Measurements from ENCODE around the gene CCDC186. TPM values are rescaled to one million over a fixed set of nuclear protein-coding genes. Genes with fewer than 3 reads are reported as not detected.
"Not testable (repeated sequence)": the region's sequence is repeated elsewhere in the genome, so short reads cannot be mapped to it uniquely, and the experiment has no call there.

Gene CCDC186
- total and polyA plus RNA-seq, 7 donors, result 1.9 to 16.5 (median 10.5) TPM

- no peak overlapping the region for H3K27ac ChIP-seq
- no peaks in the 10 kb centered on the region for H3K9me3 ChIP-seq
- H3K27me3 ChIP-seq (ENCODE audit: insufficient read depth in 3 of 3, low read length in 2 of 3), result no peaks in the 10 kb centered on the region
- H3K36me3 ChIP-seq (ENCODE audit: insufficient read depth in 1 of 2, low read depth in 1 of 2), result peaks cover 0 to 58% of the 10 kb centered on the region in 2 donors
- H3K4me3 ChIP-seq, result no peak overlapping the region
- ATAC-seq (peak in 3 of 4 donors; percentile 58 to 99 (median 95)), DNase-seq (no peak)
- TF ChIP-seq, protein P1, sequence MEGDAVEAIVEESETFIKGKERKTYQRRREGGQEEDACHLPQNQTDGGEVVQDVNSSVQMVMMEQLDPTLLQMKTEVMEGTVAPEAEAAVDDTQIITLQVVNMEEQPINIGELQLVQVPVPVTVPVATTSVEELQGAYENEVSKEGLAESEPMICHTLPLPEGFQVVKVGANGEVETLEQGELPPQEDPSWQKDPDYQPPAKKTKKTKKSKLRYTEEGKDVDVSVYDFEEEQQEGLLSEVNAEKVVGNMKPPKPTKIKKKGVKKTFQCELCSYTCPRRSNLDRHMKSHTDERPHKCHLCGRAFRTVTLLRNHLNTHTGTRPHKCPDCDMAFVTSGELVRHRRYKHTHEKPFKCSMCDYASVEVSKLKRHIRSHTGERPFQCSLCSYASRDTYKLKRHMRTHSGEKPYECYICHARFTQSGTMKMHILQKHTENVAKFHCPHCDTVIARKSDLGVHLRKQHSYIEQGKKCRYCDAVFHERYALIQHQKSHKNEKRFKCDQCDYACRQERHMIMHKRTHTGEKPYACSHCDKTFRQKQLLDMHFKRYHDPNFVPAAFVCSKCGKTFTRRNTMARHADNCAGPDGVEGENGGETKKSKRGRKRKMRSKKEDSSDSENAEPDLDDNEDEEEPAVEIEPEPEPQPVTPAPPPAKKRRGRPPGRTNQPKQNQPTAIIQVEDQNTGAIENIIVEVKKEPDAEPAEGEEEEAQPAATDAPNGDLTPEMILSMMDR (IDR thresholded peaks at IDR 0.05), result no peak
- peaks cover 8% of the 10 kb centered on the region for H3K4me1 ChIP-seq
- intact Hi-C loops (cut with DNase I), result no loop called here
- 25 to 48% (median 28%) methylated on average over 3 of the region's 3 CpGs for WGBS, 3 donors
Observed at GRCh38 chr10:114142018-114142417, 32.0 kb downstream of the CCDC186 start.

GRCh38 chr10:114140827-114141226, 33.2 kb downstream of the CCDC186 start:
- intact Hi-C loops (cut with DNase I), result not testable (repeated sequence)
- peaks cover 0 to 65% of the 10 kb centered on the region in 2 donors for H3K36me3 ChIP-seq (ENCODE audit: insufficient read depth in 1 of 2, low read depth in 1 of 2)

DNA sequence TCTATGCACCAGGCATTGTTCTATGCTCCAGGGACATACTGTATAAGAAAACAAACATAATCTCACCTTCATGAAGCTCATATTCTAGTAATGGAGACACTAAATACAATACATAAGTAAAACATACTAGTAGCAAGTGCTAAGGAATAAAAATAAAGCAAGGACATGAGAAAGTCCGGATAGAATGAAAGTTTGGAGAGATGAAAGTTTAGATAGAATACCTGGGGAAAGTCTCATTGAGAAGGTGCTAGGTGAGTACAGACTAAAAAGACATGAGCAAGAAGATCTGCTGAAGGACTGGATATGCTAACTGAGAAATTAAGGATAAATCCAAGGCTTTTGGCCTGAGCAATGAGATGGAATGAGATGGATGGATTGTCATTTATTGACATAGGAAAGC, 34.0 kb downstream of the CCDC186 start:
- TF ChIP-seq, protein P1 (IDR thresholded peaks at IDR 0.05), result no peak
- Histone ChIP-seq H3K4me3 (no peak overlapping the region), H3K27ac (no peak overlapping the region), H3K4me1 (peaks cover 8% of the 10 kb centered on the region), H3K27me3 (ENCODE audit: insufficient read depth in 3 of 3, low read length in 2 of 3) (no peaks in the 10 kb centered on the region), H3K9me3 (no peaks in the 10 kb centered on the region), H3K36me3 (ENCODE audit: insufficient read depth in 1 of 2, low read depth in 1 of 2) (peaks cover 0 to 65% of the 10 kb centered on the region in 2 donors)
- 92 to 100% (median 97%) methylated on average over 1 of the region's 1 CpG for WGBS, 3 donors
- DNase-seq, result no peak
- intact Hi-C loops (cut with DNase I), result no loop called here
- no peak for ATAC-seq

More at GRCh38 chr10:114140827-114141226, 33.2 kb downstream of the CCDC186 start:
- DNase-seq; H3K4me1 ChIP-seq; H3K27me3 ChIP-seq (ENCODE audit: insufficient read depth in 3 of 3, low read length in 2 of 3); H3K9me3 ChIP-seq; H3K27ac ChIP-seq; H3K4me3 ChIP-seq; ATAC-seq: not testable (repeated sequence)
- WGBS, 3 donors, result 84 to 93% (median 92%) methylated on average over 2 of the region's 2 CpGs

DNA sequence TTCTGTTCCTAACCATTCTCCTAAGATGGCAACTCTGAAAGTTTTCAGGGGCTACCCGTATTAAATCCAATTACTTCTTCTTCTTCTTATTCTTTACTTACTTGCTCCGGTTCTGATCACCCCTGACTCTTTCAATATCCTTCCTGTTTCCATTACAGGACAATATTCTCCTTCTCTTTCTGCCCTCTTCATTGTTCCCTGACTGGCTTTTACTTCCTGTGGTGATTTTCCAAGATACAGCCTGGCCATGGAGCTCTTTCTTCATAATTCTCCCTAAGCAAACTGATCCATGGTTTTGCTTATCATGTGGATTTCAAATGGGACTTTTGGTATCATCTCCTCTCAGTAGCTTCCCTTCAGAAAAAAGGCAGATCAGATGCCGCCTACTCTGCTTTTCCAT, 35.4 kb downstream of the CCDC186 start:
- DNase-seq (no peak), ATAC-seq (no peak)
- WGBS, 3 donors, result 85 to 89% (median 88%) methylated on average over 3 of the region's 3 CpGs
- TF ChIP-seq, protein P1 (IDR thresholded peaks at IDR 0.05), result no peak
- H3K4me1 ChIP-seq, result peaks cover 8% of the 10 kb centered on the region
- peaks cover 2 to 65% of the 10 kb centered on the region in 2 donors for H3K36me3 ChIP-seq (ENCODE audit: insufficient read depth in 1 of 2, low read depth in 1 of 2)
- H3K4me3 ChIP-seq, result no peak overlapping the region
- H3K9me3 ChIP-seq, result no peaks in the 10 kb centered on the region
- no peak overlapping the region for H3K27ac ChIP-seq
- intact Hi-C loops (cut with DNase I), result no loop called here
- H3K27me3 ChIP-seq (ENCODE audit: insufficient read depth in 3 of 3, low read length in 2 of 3), result no peaks in the 10 kb centered on the region

- ATAC-seq (no peak), DNase-seq (no peak)
- Histone ChIP-seq H3K27me3 (ENCODE audit: insufficient read depth in 3 of 3, low read length in 2 of 3) (no peaks in the 10 kb centered on the region), H3K27ac (no peak overlapping the region), H3K36me3 (ENCODE audit: insufficient read depth in 1 of 2, low read depth in 1 of 2) (peaks cover 7 to 75% of the 10 kb centered on the region in 2 donors), H3K4me1 (no peaks in the 10 kb centered on the region), H3K4me3 (no peak overlapping the region), H3K9me3 (no peaks in the 10 kb centered on the region)
- TF ChIP-seq, protein P1 (IDR thresholded peaks at IDR 0.05), result no peak
- intact Hi-C loops (cut with DNase I), result no loop called here
- WGBS, 3 donors, result 85 to 88% (median 86%) methylated on average over 2 of the region's 2 CpGs
Observed at GRCh38 chr10:114135476-114135875, 38.5 kb downstream of the CCDC186 start.

Data from psoas muscle (tissue), 8 donors.